HS-27A (cell line): ENCODE data around the gene MINDY2.
A peak's percentile ranks its signal among the peaks of the same experiment; 100 is the strongest.

Experiments
- DNase-seq: peaks from one replicate; pipeline ENCODE4 v3.0.0-alpha.2; 2012; ENCODE audit warnings: low read depth, missing footprints

The MINDY2 gene, protein sequence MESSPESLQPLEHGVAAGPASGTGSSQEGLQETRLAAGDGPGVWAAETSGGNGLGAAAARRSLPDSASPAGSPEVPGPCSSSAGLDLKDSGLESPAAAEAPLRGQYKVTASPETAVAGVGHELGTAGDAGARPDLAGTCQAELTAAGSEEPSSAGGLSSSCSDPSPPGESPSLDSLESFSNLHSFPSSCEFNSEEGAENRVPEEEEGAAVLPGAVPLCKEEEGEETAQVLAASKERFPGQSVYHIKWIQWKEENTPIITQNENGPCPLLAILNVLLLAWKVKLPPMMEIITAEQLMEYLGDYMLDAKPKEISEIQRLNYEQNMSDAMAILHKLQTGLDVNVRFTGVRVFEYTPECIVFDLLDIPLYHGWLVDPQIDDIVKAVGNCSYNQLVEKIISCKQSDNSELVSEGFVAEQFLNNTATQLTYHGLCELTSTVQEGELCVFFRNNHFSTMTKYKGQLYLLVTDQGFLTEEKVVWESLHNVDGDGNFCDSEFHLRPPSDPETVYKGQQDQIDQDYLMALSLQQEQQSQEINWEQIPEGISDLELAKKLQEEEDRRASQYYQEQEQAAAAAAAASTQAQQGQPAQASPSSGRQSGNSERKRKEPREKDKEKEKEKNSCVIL

GRCh38 chr15:58770857-58771620, at the start of gene MINDY2:
MINDY2 (plus strand) TSS chr15:58771302; CDS start chr15:58771396, 94 bp downstream.
- peak; percentile 99 for DNase-seq

GRCh38 chr15:58724466-58724865, 46.6 kb upstream of the MINDY2 start:
- no peak for DNase-seq

DNA sequence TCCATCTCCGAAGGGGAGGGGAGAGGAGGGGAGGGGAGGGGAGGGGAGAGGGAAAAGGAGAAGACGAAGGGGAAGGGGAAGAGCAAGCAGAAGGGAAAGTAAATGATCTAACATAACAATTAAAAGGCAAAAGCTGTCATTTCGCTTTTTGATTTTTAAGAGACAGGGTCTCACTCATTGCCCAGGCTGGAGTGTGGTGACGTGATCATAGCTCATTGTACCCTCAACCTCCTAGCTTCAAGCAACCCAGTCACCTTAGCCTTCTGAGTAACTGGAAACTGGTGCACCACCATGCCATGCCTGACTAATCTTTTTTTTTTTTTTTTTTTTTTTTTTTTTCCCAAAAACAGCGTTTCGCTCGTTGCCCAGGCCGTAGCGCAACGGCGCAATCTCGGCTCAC, 44.2 kb upstream of the MINDY2 start:
- DNase-seq, result no peak

GRCh38 chr15:58731756-58732535, 39.2 kb upstream of the MINDY2 start:
- DNase-seq, result peak; percentile 79

DNA sequence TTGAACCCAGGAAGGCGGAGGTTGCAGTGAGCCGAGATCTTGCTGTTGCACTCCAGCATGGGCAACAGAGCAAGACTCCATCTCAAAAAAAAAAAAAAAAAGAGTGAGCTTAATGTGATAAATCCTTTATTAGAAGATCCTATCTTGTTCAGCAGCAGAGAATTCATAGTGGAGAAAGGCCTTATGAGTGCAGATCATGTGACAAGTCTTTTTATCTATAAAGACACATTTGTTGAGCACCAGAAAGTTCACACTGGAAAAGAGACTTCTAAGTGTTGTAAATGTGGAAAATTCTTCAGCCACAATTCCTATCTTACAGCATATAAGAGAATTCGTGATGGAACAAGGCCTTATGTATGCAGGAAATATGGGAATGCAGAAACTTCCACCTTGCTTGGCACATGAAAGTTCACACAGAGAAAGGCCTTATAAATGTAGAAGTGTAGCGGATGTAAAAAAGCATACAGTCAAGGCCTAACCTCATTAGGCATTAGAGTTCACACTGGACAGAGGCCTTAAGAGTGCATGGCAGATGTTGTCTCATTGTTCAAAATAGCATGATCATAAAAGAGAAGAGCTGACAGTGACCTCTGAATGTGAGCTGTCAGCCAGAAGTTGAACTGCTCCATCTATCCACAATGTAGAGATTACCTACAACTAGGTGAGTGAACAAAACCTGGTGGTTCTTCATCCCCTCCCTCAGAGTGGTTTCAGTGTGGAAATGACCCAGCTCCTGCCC, 38.3 kb upstream of the MINDY2 start:
- no peak for DNase-seq

- no peak for DNase-seq
Measured at GRCh38 chr15:58734859-58735258, 36.2 kb upstream of the MINDY2 start.

GRCh38 chr15:58736018-58736643, 35.0 kb upstream of the MINDY2 start:
- no peak for DNase-seq

DNA sequence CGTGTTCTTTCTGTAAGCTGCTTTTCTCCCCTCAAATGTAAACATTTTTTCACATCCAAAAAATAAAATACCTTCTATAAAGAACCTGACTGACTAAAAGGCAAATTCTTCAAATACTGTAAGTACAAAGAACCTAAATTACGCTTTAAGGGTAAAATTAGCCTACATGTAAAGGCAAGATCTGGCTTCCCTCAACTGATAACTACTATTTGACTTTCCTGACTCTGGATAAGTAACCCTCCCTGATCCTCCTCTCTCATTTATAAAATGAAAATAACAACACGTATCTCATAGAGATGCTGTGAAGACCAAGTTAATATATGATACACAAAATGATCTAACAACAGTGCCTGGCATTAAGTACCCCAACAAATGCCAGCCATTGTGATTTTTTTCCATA, 33.8 kb upstream of the MINDY2 start:
- DNase-seq, result no peak

- DNase-seq, result no peak
Measured at GRCh38 chr15:58738046-58738707, 32.9 kb upstream of the MINDY2 start.

- no peak for DNase-seq
Measured at GRCh38 chr15:58740436-58740835, 30.7 kb upstream of the MINDY2 start.

DNA sequence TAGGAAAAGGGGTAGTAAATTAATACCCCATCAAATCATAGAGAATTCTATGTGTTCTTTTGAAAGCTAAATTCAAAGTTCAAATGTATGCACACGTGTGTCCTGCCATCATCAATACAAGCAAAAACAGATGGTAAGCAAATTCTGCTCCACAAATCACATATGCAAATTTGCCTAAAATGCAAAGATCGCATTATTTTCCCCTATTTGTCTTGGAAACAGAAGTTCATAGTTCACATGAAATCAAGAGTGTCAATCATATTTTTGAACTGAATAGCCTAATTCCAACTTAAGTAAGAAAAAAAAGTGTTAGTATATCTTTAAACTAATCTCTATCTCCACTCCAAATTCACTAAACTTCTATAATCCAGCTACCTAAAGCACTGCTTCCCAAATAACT, 30.1 kb upstream of the MINDY2 start:
- no peak for DNase-seq

GRCh38 chr15:58742022-58742813, 28.9 kb upstream of the MINDY2 start:
- no peak for DNase-seq

DNA sequence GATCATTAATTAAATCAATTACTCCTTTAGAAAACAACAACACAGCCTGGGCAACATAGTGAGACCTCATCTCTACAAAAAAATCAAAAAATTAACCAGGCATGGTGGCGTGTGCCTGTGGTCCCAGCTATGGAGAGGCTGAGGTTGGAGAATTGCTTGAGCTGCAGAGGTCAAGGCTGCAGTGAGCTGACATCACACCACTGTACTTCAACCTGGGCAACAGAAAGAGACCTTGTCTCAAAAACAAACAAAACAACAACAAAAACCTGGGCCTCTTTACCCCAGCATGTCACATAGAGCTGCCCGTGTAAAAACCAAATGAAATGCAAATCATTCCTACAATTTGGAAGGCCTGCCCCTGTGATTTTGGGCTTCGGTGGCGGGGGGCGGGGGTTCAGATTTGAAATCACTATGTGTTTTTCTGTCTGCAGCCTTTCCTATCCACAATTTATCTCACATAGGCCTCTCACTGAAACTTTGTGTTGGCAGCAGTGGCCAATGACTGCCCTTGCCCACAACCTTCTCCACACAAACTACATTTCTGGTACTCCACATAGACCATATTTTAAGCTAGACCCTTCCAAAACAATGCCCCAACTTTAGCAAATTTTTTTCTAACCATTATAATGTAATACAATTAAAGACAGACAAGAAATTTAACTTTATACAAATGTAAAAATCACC, 28.1 kb upstream of the MINDY2 start:
- no peak for DNase-seq

- no peak for DNase-seq
Measured at GRCh38 chr15:58746174-58746573, 24.9 kb upstream of the MINDY2 start.

- no peak for DNase-seq
Measured at GRCh38 chr15:58748040-58748851, 22.9 kb upstream of the MINDY2 start.

GRCh38 chr15:58748852-58749531, 22.1 kb upstream of the MINDY2 start:
- no peak for DNase-seq
